Measurements from ENCODE around the gene RNLS.

The RNLS gene

GRCh38 chr10:88260329-88261051 is 322.6 kb downstream of the RNLS start:
- DNase-seq (ENCODE audit: low read depth, low spot score): no peak

GRCh38 chr10:88259381-88259780 is 323.7 kb downstream of the RNLS start:
- DNase-seq (ENCODE audit: low read depth, low spot score): no peak

- no peak for DNase-seq (ENCODE audit: low read depth, low spot score)
These were observed 326.2 kb downstream of the RNLS start for GRCh38 chr10:88256886-88257285.

- peak; percentile 23 for DNase-seq (ENCODE audit: low read depth, low spot score)
These were observed 327.0 kb downstream of the RNLS start for GRCh38 chr10:88256013-88256680.

GRCh38 chr10:88254091-88254490 is 329.0 kb downstream of the RNLS start:
- DNase-seq (ENCODE audit: low read depth, low spot score): peak; percentile 29

GRCh38 chr10:88253622-88254021 is 329.5 kb downstream of the RNLS start:
- no peak for DNase-seq (ENCODE audit: low read depth, low spot score)

- DNase-seq (ENCODE audit: low read depth, low spot score): no peak
These were observed 330.0 kb downstream of the RNLS start for GRCh38 chr10:88253128-88253527.

- DNase-seq (ENCODE audit: low read depth, low spot score): no peak
These were observed 333.7 kb downstream of the RNLS start for GRCh38 chr10:88249450-88249849.

GRCh38 chr10:88246675-88247074 is 336.4 kb downstream of the RNLS start:
- no peak for DNase-seq (ENCODE audit: low read depth, low spot score)

GRCh38 chr10:88245974-88246511 is 337.1 kb downstream of the RNLS start:
- DNase-seq (ENCODE audit: low read depth, low spot score): no peak

GRCh38 chr10:88244781-88245625 is 338.1 kb downstream of the RNLS start:
- no peak for DNase-seq (ENCODE audit: low read depth, low spot score)

- no peak for DNase-seq (ENCODE audit: low read depth, low spot score)
These were observed 339.0 kb downstream of the RNLS start for GRCh38 chr10:88243836-88244730.

- DNase-seq (ENCODE audit: low read depth, low spot score): no peak
These were observed 339.8 kb downstream of the RNLS start for GRCh38 chr10:88243202-88243744.

GRCh38 chr10:88241501-88241900 is 341.6 kb downstream of the RNLS start:
- DNase-seq (ENCODE audit: low read depth, low spot score): no peak

- DNase-seq (ENCODE audit: low read depth, low spot score): no peak
These were observed 343.9 kb downstream of the RNLS start for GRCh38 chr10:88239212-88239611.

GRCh38 chr10:88238615-88238914 is 344.6 kb downstream of the RNLS start:
- no peak for DNase-seq (ENCODE audit: low read depth, low spot score)

GRCh38 chr10:88237896-88238614 is 345.1 kb downstream of the RNLS start:
- no peak for DNase-seq (ENCODE audit: low read depth, low spot score)

- DNase-seq (ENCODE audit: low read depth, low spot score): no peak
These were observed 346.9 kb downstream of the RNLS start for GRCh38 chr10:88236121-88236743.

- DNase-seq (ENCODE audit: low read depth, low spot score): no peak
These were observed 348.8 kb downstream of the RNLS start for GRCh38 chr10:88234297-88234696.

GRCh38 chr10:88233870-88234269 is 349.2 kb downstream of the RNLS start:
- no peak for DNase-seq (ENCODE audit: low read depth, low spot score)
